Karpas-422 (cell line): ENCODE measurements around the gene C9. TPM values are rescaled to one million over a fixed set of nuclear protein-coding genes. Genes with fewer than 3 reads are reported as not detected.

Experiments
- DNase-seq: peaks from one replicate; pipeline ENCODE4 v3.0.0-alpha.2; 2015
- H2AFZ ChIP-seq: fragments of 200-600 bp; sonication (generic); 2 replicates; pipeline ENCODE4 v1.6.1; 2014; ENCODE audit warnings: antibody characterized with exemption, low read length, mixed read lengths
- H3K27ac ChIP-seq: fragments of 200-600 bp; sonication (generic); 2 replicates; pipeline ENCODE4 v1.5.1; 2014; ENCODE audit warnings: mild to moderate bottlenecking, low read length, moderate library complexity
- H3K27me3 ChIP-seq: fragments of 200-600 bp; sonication (generic); 2 replicates; pipeline ENCODE4 v1.6.1; 2014; ENCODE audit warnings: low read length, mixed read lengths
- H3K36me3 ChIP-seq: fragments of 200-600 bp; sonication (generic); 2 replicates; pipeline ENCODE4 v1.6.1; 2014; ENCODE audit warnings: low read length, mixed read lengths; ENCODE audit not compliant: insufficient read depth
- H3K4me1 ChIP-seq: fragments of 200-600 bp; sonication (generic); 2 replicates; pipeline ENCODE4 v1.6.1; 2014; ENCODE audit warnings: mild to moderate bottlenecking, low read length, mixed read lengths
- H3K4me2 ChIP-seq: fragments of 200-600 bp; sonication (generic); 2 replicates; pipeline ENCODE4 v1.6.1; 2014; ENCODE audit warnings: low read length, low read depth, mild to moderate bottlenecking; ENCODE audit not compliant: poor library complexity, severe bottlenecking
- H3K4me3 ChIP-seq: fragments of 200-600 bp; sonication (generic); 2 replicates; pipeline ENCODE4 v1.5.1; 2014; ENCODE audit warnings: mild to moderate bottlenecking, antibody characterized with exemption, low read length, mixed read lengths
- H3K79me2 ChIP-seq: fragments of 200-600 bp; sonication (generic); 2 replicates; pipeline ENCODE4 v1.6.1; 2014; ENCODE audit warnings: mild to moderate bottlenecking, low read length, mixed read lengths
- H3K9ac ChIP-seq: fragments of 200-600 bp; sonication (generic); 2 replicates; pipeline ENCODE4 v1.6.0; 2014; ENCODE audit warnings: low read length
- H3K9me2 ChIP-seq: fragments of 200-600 bp; sonication (generic), shearing (Covaris generic); replicated peaks from 2 replicates; pipeline ENCODE4 v1.6.0; 2014; ENCODE audit warnings: mild to moderate bottlenecking, low read length, moderate library complexity; ENCODE audit not compliant: insufficient read depth
- H3K9me3 ChIP-seq: fragments of 300-700, 200-600 bp; sonication (generic); 2 replicates; pipeline ENCODE4 v1.6.1; 2014; ENCODE audit warnings: low read length, mixed read lengths
- H4K20me1 ChIP-seq: fragments of 200-600 bp; sonication (generic); 2 replicates; pipeline ENCODE4 v1.6.1; 2014; ENCODE audit warnings: mild to moderate bottlenecking, antibody characterized with exemption, low read length, low read depth; ENCODE audit not compliant: insufficient read depth
- total RNA-seq: library from RNA; depleted of rRNA; stranded (reverse); fragments of >200 nt; shearing (Covaris generic); gene quantifications from 2 replicates; pipeline ENCODE4 v1.2.3, GENCODE V29; 2014; ENCODE audit warnings: low replicate concordance

The C9 gene
- total RNA-seq, 1 experiment from 2014 or later = not detected

DNA sequence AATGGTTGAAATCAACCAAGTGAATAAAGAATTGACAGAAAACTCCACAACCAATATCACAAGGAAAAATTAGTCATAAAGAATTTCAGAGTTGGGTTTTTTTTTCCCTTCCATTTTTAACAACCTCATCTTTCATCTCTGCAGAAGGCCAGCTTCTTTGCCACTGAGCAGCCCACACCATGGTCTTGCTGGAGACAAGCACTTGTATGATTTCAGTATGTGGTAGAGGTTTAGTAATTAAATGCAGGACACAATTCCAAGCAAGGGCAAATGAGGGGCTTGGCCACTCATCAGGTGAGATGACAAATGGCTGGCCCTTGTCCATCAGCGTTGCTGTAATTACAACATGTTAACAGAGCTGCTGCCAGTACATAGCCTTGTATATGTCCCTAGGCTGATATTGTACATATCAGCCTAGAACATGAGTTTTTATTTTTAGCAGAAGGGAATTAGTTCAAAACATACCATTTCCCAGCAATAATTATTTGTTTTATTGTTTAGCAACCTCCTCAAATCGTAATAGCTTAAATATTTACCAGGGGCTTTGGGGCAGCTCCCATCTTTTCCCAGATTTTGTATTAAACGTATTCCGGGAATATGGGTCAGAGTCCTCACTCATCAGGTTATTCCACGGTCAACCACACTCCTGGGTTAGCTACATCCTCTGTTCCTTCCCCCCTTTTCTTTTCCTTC lies 5.0 kb upstream of the C9 start:
- Histone ChIP-seq H3K36me3 (no peaks in the 10 kb centered on the region), H3K9ac (no peak overlapping the region), H3K9me3 (no peaks in the 10 kb centered on the region), H3K27me3 (no peaks in the 10 kb centered on the region), H3K79me2 (no peaks in the 10 kb centered on the region), H4K20me1 (no peaks in the 10 kb centered on the region), H3K4me3 (no peak overlapping the region), H3K4me2 (no peak overlapping the region), H3K27ac (no peak overlapping the region), H2AFZ (no peak overlapping the region), H3K4me1 (no peaks in the 10 kb centered on the region), H3K9me2 (no peaks in the 10 kb centered on the region)
- no peak for DNase-seq

DNA sequence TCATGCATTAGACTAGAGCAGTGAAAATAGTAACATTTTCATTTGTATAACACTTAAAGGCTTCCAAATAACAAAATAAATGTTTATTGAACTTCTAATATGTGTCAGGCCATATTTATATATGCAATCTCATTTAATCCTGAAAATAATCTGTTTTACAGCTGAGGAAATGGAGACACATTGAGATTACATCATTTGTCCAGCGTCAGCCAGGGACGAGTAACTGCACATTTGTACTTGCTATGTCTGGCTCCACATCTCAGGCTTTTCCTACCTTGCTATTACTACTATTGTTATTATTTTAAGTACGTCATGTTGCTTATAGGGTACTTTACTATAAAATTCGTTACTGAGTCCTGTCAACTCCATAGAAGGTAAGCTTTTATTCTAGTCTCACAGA lies 3.8 kb upstream of the C9 start:
- Histone ChIP-seq H3K4me2 (no peak overlapping the region), H3K9ac (no peak overlapping the region)

DNA sequence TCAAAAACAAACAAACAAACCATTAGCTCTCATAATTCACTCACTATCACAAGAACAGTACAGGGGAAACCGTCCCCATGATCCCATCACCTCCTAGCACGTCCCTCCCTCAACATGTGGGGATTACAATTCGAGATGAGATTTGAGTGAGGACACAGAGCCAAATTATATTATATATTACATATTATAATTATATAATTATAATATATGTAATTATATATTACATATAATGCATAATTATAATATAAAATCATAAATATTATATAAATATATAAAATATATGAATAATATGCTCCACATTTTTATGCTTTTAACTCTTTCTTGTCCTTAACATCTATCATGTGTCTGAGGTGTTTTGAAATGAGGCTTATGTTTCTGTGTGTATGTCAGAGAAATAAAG lies 3.4 kb upstream of the C9 start:
- no peaks in the 10 kb centered on the region for H3K27me3 ChIP-seq
- H2AFZ ChIP-seq = no peak overlapping the region
- H3K4me1 ChIP-seq = no peaks in the 10 kb centered on the region
- H3K4me2 ChIP-seq = no peak overlapping the region
- H3K9ac ChIP-seq = no peak overlapping the region
- H3K27ac ChIP-seq = no peak overlapping the region
- no peak for DNase-seq
- no peak overlapping the region for H3K4me3 ChIP-seq
- H3K36me3 ChIP-seq = no peaks in the 10 kb centered on the region
- no peaks in the 10 kb centered on the region for H3K9me2 ChIP-seq
- no peaks in the 10 kb centered on the region for H3K9me3 ChIP-seq
- H3K79me2 ChIP-seq = no peaks in the 10 kb centered on the region
- no peaks in the 10 kb centered on the region for H4K20me1 ChIP-seq

More for the DNA sequence above, 3.8 kb upstream of the C9 start:
- Histone ChIP-seq H3K9me2 (no peaks in the 10 kb centered on the region), H3K27me3 (no peaks in the 10 kb centered on the region), H3K79me2 (no peaks in the 10 kb centered on the region), H3K4me3 (no peak overlapping the region), H2AFZ (no peak overlapping the region), H4K20me1 (no peaks in the 10 kb centered on the region), H3K4me1 (no peaks in the 10 kb centered on the region), H3K27ac (no peak overlapping the region), H3K36me3 (no peaks in the 10 kb centered on the region), H3K9me3 (no peaks in the 10 kb centered on the region)
- DNase-seq = no peak

DNA sequence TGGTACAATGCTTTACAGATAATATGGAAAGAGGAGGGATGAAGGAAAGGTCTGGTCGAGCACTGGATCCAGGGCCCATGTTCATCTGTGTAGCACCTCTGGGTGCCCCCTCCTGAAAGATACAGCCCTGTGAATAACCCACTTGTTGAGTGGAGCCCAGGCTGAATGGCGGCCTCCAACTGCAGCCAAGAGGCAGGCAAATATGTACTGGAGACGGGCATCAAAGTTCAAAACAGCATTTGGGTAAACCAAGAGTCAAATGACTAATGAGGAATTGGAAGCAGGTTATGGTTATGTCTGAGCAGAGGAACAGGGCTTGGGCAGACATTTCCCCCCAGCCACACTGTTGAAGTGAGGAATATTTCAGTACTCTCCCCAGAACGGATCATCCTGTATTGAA lies 1.1 kb downstream of the C9 start:
- no peaks in the 10 kb centered on the region for H4K20me1 ChIP-seq
- H2AFZ ChIP-seq = no peak overlapping the region
- H3K4me1 ChIP-seq = no peaks in the 10 kb centered on the region
- no peak overlapping the region for H3K27ac ChIP-seq
- no peaks in the 10 kb centered on the region for H3K79me2 ChIP-seq
- no peaks in the 10 kb centered on the region for H3K9me2 ChIP-seq
- H3K4me2 ChIP-seq = no peak overlapping the region
- no peak overlapping the region for H3K9ac ChIP-seq
- H3K9me3 ChIP-seq = no peaks in the 10 kb centered on the region
- H3K4me3 ChIP-seq = no peak overlapping the region
- H3K27me3 ChIP-seq = no peaks in the 10 kb centered on the region
- DNase-seq = no peak
- H3K36me3 ChIP-seq = no peaks in the 10 kb centered on the region

DNA sequence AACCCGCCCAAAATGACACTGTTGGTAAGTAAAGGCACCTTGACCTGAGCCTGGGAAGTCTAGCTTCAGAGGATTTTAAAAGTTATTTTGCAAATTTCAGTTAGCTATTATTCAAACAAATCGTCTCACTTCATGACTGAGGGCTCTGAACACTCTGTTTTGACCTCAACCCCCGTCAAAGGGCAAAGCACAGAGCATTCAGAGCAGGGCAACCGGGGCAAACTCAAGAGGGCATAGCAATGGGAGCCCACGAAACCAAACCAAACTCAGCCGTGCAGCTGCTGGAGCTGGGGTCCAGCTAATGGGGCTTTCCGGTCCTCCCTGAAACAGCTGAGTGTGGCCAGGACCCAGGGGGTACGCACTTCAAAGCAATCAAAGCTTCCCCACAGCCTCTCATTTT lies 1.6 kb downstream of the C9 start:
- no peak overlapping the region for H3K4me2 ChIP-seq
- no peak overlapping the region for H3K27ac ChIP-seq
- H4K20me1 ChIP-seq = no peaks in the 10 kb centered on the region
- no peaks in the 10 kb centered on the region for H3K79me2 ChIP-seq
- no peaks in the 10 kb centered on the region for H3K9me3 ChIP-seq
- H3K4me1 ChIP-seq = no peaks in the 10 kb centered on the region
- no peak for DNase-seq
- H3K9ac ChIP-seq = no peak overlapping the region
- no peaks in the 10 kb centered on the region for H3K27me3 ChIP-seq
- H2AFZ ChIP-seq = no peak overlapping the region
- no peaks in the 10 kb centered on the region for H3K36me3 ChIP-seq
- no peak overlapping the region for H3K4me3 ChIP-seq
- H3K9me2 ChIP-seq = no peaks in the 10 kb centered on the region

DNA sequence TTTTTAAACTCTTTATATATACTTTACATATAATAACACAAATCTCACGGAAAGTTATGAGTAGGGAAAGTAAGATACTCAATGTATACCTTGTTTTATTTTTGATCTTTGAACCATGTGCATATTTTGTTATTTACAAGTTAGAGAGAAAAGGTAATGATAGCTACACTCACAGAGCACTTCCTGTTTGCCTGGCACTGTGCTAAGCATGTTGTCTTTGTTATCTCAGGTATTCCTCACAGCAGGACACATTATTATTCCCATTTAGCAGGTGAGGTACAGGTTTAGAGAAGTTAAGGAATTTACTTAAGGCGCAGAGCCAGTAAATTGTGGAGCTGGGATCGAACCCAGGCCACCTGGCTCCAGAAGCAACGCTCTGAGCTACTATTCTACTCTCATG lies 3.0 kb downstream of the C9 start:
- H2AFZ ChIP-seq = no peak overlapping the region
- no peaks in the 10 kb centered on the region for H3K9me2 ChIP-seq
- no peak overlapping the region for H3K27ac ChIP-seq
- H3K4me2 ChIP-seq = no peak overlapping the region
- no peaks in the 10 kb centered on the region for H3K27me3 ChIP-seq
- no peak for DNase-seq
- no peaks in the 10 kb centered on the region for H3K79me2 ChIP-seq
- no peak overlapping the region for H3K9ac ChIP-seq
- no peaks in the 10 kb centered on the region for H3K36me3 ChIP-seq
- H3K4me1 ChIP-seq = no peaks in the 10 kb centered on the region
- no peak overlapping the region for H3K4me3 ChIP-seq
- H3K9me3 ChIP-seq = no peaks in the 10 kb centered on the region
- H4K20me1 ChIP-seq = no peaks in the 10 kb centered on the region

DNA sequence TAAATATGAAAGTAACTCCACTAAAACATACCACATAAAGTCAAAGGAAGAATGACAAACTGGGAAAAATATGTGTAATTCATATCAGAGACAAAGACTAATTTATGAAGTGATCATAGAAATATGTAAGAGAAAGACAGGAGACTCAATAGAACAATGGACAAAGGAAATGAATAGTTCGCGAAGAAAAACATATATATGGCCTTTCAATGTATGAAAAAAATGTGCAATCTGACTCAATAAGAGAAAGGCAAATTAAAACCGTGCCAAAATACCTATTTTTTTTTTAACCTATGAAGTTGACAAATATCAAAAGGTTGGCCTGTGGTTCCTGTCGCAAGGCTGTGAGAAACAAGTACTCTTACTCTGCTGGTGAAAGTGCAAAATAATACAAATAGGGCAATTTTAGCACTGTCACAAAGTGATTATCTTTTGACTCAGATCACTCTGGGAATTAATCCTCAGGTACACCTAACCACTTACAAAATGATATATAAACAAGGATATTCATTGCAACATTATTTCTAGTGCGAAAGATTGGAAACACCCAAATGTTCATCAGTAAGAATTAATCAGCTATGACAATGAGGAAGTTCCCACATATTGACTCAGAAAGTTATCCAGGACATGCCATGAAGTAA lies 3.7 kb downstream of the C9 start:
- Histone ChIP-seq H3K79me2 (no peaks in the 10 kb centered on the region), H2AFZ (no peak overlapping the region), H3K9ac (no peak overlapping the region), H3K27ac (no peak overlapping the region), H4K20me1 (no peaks in the 10 kb centered on the region), H3K4me1 (no peaks in the 10 kb centered on the region), H3K36me3 (no peaks in the 10 kb centered on the region), H3K4me2 (no peak overlapping the region), H3K27me3 (no peaks in the 10 kb centered on the region), H3K4me3 (no peak overlapping the region), H3K9me3 (no peaks in the 10 kb centered on the region), H3K9me2 (no peaks in the 10 kb centered on the region)
- no peak for DNase-seq

DNA sequence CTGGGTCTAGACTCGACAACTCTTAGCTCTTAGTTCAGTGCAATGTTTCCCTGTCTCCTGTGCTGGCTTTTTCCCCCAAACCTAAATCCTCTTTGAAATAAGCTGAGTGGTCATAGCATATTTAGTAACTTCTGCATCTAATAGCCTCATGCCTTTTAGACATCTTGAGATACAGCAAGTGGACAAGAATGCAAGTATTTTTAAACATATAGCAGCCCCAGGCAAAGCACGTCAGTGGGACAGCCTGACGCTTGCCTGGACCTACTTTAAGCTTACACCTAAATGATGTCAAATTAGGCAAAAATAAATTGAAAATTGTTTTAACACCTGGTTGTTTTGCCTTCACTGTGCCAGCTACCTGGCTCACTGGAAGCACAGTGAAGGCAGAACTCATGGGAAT lies 8.0 kb downstream of the C9 start:
- H3K4me1 ChIP-seq = no peaks in the 10 kb centered on the region
- no peaks in the 10 kb centered on the region for H3K9me3 ChIP-seq
- no peaks in the 10 kb centered on the region for H3K9me2 ChIP-seq
- no peak overlapping the region for H3K4me3 ChIP-seq
- H2AFZ ChIP-seq = no peak overlapping the region
- H3K4me2 ChIP-seq = no peak overlapping the region
- H3K79me2 ChIP-seq = no peaks in the 10 kb centered on the region
- H3K36me3 ChIP-seq = no peaks in the 10 kb centered on the region
- no peak for DNase-seq
- H3K27ac ChIP-seq = no peak overlapping the region
- H3K27me3 ChIP-seq = no peaks in the 10 kb centered on the region
- H4K20me1 ChIP-seq = no peaks in the 10 kb centered on the region
- H3K9ac ChIP-seq = no peak overlapping the region
